Measurements from ENCODE around the gene FASTKD2. TPM values are rescaled to one million over a fixed set of nuclear protein-coding genes. Genes with fewer than 3 reads are reported as not detected.
"Not testable (repeated sequence)": the region's sequence is repeated elsewhere in the genome, so short reads cannot be mapped to it uniquely, and the experiment has no call there.

Gene FASTKD2
- total and polyA plus RNA-seq, 2 donors = 19.1 to 60.8 TPM

GRCh38 chr2:206801418-206802189 lies 36.2 kb downstream of the FASTKD2 start:
- no peaks in the 10 kb centered on the region for H3K4me1 ChIP-seq (ENCODE audit: insufficient read depth)
- no peak overlapping the region for H3K4me3 ChIP-seq (ENCODE audit: low read depth, low read length)
- no peak overlapping the region for H3K27ac ChIP-seq (ENCODE audit: low read depth)
- H3K36me3 ChIP-seq (ENCODE audit: insufficient read depth) = no peaks in the 10 kb centered on the region
- 65% methylated on average over 9 of the region's 9 CpGs for WGBS
- DNase-seq (ENCODE audit: extremely low spot score) = no peak

- 84% methylated on average over 7 of the region's 7 CpGs for WGBS
- Histone ChIP-seq H3K4me3 (ENCODE audit: low read depth, low read length) (no peak overlapping the region), H3K4me1 (ENCODE audit: insufficient read depth) (no peaks in the 10 kb centered on the region), H3K27ac (ENCODE audit: low read depth) (no peak overlapping the region), H3K36me3 (ENCODE audit: insufficient read depth) (no peaks in the 10 kb centered on the region)
- no peak for DNase-seq (ENCODE audit: extremely low spot score)
Measured at GRCh38 chr2:206802654-206803514, 37.5 kb downstream of the FASTKD2 start.

- 70% methylated on average over 5 of the region's 5 CpGs for WGBS
Measured at GRCh38 chr2:206804326-206804725, 38.9 kb downstream of the FASTKD2 start.

GRCh38 chr2:206805887-206806607 lies 40.6 kb downstream of the FASTKD2 start:
- Histone ChIP-seq H3K4me3 (ENCODE audit: low read depth, low read length) (no peak overlapping the region), H3K36me3 (ENCODE audit: insufficient read depth) (no peaks in the 10 kb centered on the region), H3K4me1 (ENCODE audit: insufficient read depth) (no peaks in the 10 kb centered on the region), H3K27ac (ENCODE audit: low read depth) (no peak overlapping the region)
- DNase-seq (ENCODE audit: extremely low spot score) = no peak
- 55% methylated on average over 6 of the region's 6 CpGs for WGBS

More at GRCh38 chr2:206804326-206804725, 38.9 kb downstream of the FASTKD2 start:
- Histone ChIP-seq H3K36me3 (ENCODE audit: insufficient read depth) (no peaks in the 10 kb centered on the region), H3K4me3 (ENCODE audit: low read depth, low read length) (no peak overlapping the region), H3K4me1 (ENCODE audit: insufficient read depth) (no peaks in the 10 kb centered on the region), H3K27ac (ENCODE audit: low read depth) (no peak overlapping the region)
- no peak for DNase-seq (ENCODE audit: extremely low spot score)

GRCh38 chr2:206807624-206808023 lies 42.2 kb downstream of the FASTKD2 start:
- not testable (repeated sequence) for H3K4me3 ChIP-seq (ENCODE audit: low read depth, low read length); DNase-seq (ENCODE audit: extremely low spot score); H3K27ac ChIP-seq (ENCODE audit: low read depth); H3K4me1 ChIP-seq (ENCODE audit: insufficient read depth); H3K36me3 ChIP-seq (ENCODE audit: insufficient read depth)
- WGBS = 74% methylated on average over 2 of the region's 3 CpGs

GRCh38 chr2:206812471-206812870 lies 47.1 kb downstream of the FASTKD2 start:
- not testable (repeated sequence) for DNase-seq (ENCODE audit: extremely low spot score); H3K27ac ChIP-seq (ENCODE audit: low read depth); H3K36me3 ChIP-seq (ENCODE audit: insufficient read depth); H3K4me3 ChIP-seq (ENCODE audit: low read depth, low read length); H3K4me1 ChIP-seq (ENCODE audit: insufficient read depth)
- 97% methylated on average over 5 of the region's 5 CpGs for WGBS

- H3K4me3 ChIP-seq (ENCODE audit: low read depth, low read length) = no peak overlapping the region
- H3K27ac ChIP-seq (ENCODE audit: low read depth) = no peak overlapping the region
- peaks cover 1% of the 10 kb centered on the region for H3K36me3 ChIP-seq (ENCODE audit: insufficient read depth)
- DNase-seq (ENCODE audit: extremely low spot score) = no peak
- H3K4me1 ChIP-seq (ENCODE audit: insufficient read depth) = no peaks in the 10 kb centered on the region
Measured at GRCh38 chr2:206814498-206814897, 49.1 kb downstream of the FASTKD2 start.

GRCh38 chr2:206820807-206821206 lies 55.4 kb downstream of the FASTKD2 start:
- 51% methylated on average over 2 of the region's 2 CpGs for WGBS
- no peak overlapping the region for H3K4me3 ChIP-seq (ENCODE audit: low read depth, low read length)
- no peak overlapping the region for H3K27ac ChIP-seq (ENCODE audit: low read depth)
- no peak for DNase-seq (ENCODE audit: extremely low spot score)
- H3K36me3 ChIP-seq (ENCODE audit: insufficient read depth) = peaks cover 1% of the 10 kb centered on the region
- no peaks in the 10 kb centered on the region for H3K4me1 ChIP-seq (ENCODE audit: insufficient read depth)

GRCh38 chr2:206823178-206823577 lies 57.8 kb downstream of the FASTKD2 start:
- Histone ChIP-seq H3K36me3 (ENCODE audit: insufficient read depth) (no peaks in the 10 kb centered on the region), H3K27ac (ENCODE audit: low read depth) (no peak overlapping the region), H3K4me1 (ENCODE audit: insufficient read depth) (no peaks in the 10 kb centered on the region), H3K4me3 (ENCODE audit: low read depth, low read length) (no peak overlapping the region)
- WGBS = 36% methylated on average over 6 of the region's 6 CpGs
- DNase-seq (ENCODE audit: extremely low spot score) = peak; percentile 50

GRCh38 chr2:206824087-206824618 lies 58.7 kb downstream of the FASTKD2 start:
- no peak for DNase-seq (ENCODE audit: extremely low spot score)
- H3K36me3 ChIP-seq (ENCODE audit: insufficient read depth) = no peaks in the 10 kb centered on the region
- 65% methylated on average over 1 of the region's 1 CpG for WGBS
- no peak overlapping the region for H3K27ac ChIP-seq (ENCODE audit: low read depth)
- H3K4me1 ChIP-seq (ENCODE audit: insufficient read depth) = no peaks in the 10 kb centered on the region
- no peak overlapping the region for H3K4me3 ChIP-seq (ENCODE audit: low read depth, low read length)

GRCh38 chr2:206824993-206825392 lies 59.6 kb downstream of the FASTKD2 start:
- WGBS = 94% methylated on average over 5 of the region's 5 CpGs
- Histone ChIP-seq H3K36me3 (ENCODE audit: insufficient read depth) (no peaks in the 10 kb centered on the region), H3K4me3 (ENCODE audit: low read depth, low read length) (no peak overlapping the region), H3K27ac (ENCODE audit: low read depth) (no peak overlapping the region), H3K4me1 (ENCODE audit: insufficient read depth) (no peaks in the 10 kb centered on the region)
- no peak for DNase-seq (ENCODE audit: extremely low spot score)

- WGBS = 90% methylated on average over 3 of the region's 3 CpGs
- no peaks in the 10 kb centered on the region for H3K4me1 ChIP-seq (ENCODE audit: insufficient read depth)
- no peaks in the 10 kb centered on the region for H3K36me3 ChIP-seq (ENCODE audit: insufficient read depth)
- H3K4me3 ChIP-seq (ENCODE audit: low read depth, low read length) = no peak overlapping the region
- no peak for DNase-seq (ENCODE audit: extremely low spot score)
- no peak overlapping the region for H3K27ac ChIP-seq (ENCODE audit: low read depth)
Measured at GRCh38 chr2:206831442-206831995, 66.1 kb downstream of the FASTKD2 start.

- no peaks in the 10 kb centered on the region for H3K36me3 ChIP-seq (ENCODE audit: insufficient read depth)
- H3K4me1 ChIP-seq (ENCODE audit: insufficient read depth) = no peaks in the 10 kb centered on the region
- H3K27ac ChIP-seq (ENCODE audit: low read depth) = no peak overlapping the region
- no peak overlapping the region for H3K4me3 ChIP-seq (ENCODE audit: low read depth, low read length)
- DNase-seq (ENCODE audit: extremely low spot score) = no peak
- 41% methylated on average over 2 of the region's 2 CpGs for WGBS
Measured at GRCh38 chr2:206832873-206833272, 67.5 kb downstream of the FASTKD2 start.

Data from urinary bladder (tissue), 4 donors.